ENCODE measurements around the gene DUOX2. TPM values are rescaled to one million over a fixed set of nuclear protein-coding genes. Genes with fewer than 3 reads are reported as not detected.

DUOX2 gene
- total and polyA plus RNA-seq, 2 of the 8 experiments (the other 6 are each of a cell fraction or from before 2014, with no cell fraction given): 0.08 TPM; not detected in 1

DNA sequence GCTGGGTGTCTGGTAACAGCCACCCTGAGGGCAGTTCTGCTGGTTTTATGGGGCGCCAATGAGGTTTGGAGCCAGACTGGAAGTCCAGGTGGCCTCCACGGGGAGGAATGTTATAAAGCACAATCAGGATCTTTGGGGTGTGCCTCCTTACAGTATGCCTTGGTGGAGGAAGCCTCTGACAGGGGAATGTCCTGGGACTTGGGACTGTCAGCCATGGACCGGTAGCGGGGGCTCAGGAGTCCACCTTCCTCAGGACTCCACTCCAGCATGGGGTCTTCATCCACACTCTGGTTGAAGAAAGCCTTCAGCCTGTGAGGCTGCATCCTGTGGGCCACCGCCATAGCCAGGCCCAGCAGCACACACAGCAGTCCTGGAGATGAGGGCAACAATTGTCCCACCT, 5.0 kb upstream of the DUOX2 start:
- H3K4me3 ChIP-seq (ENCODE audit: extremely low read depth in 1 of 4, insufficient read depth in 2 of 4, low read depth in 3 of 4, low read length in 4 of 4): no peak overlapping the region
- no peak overlapping the region for H3K4ac ChIP-seq (replicated peaks; ENCODE audit: insufficient read length, low read depth, low read length)
- no peak overlapping the region for H4K8ac ChIP-seq (ENCODE audit: extremely low read depth, insufficient read depth, low read length)
- TF ChIP-seq SRF (IDR thresholded peaks at IDR 0.05; ENCODE audit: low read depth, low read length) (no peak), MAFK (IDR thresholded peaks at IDR 0.05; ENCODE audit: low read depth, low read length) (no peak), POLR2A (IDR thresholded peaks at IDR 0.05; ENCODE audit: control extremely low read depth in 1 of 2, low read depth in 2 of 2, low read length in 2 of 2) (no peak), TEAD4 (IDR thresholded peaks at IDR 0.05; ENCODE audit: low read depth, low read length) (no peak)
- DNase-seq (ENCODE audit: low read depth in 1 of 2, low spot score in 2 of 2) (no peak), FAIRE-seq (no peak)
- H3K79me2 ChIP-seq (ENCODE audit: control insufficient read depth in 1 of 2, insufficient read depth in 2 of 2, low read length in 2 of 2): no peaks in the 10 kb centered on the region
- no peak overlapping the region for H4K91ac ChIP-seq (replicated peaks; ENCODE audit: insufficient read length, low read length)
- no peak overlapping the region for H2BK15ac ChIP-seq (ENCODE audit: low read length)
- ChIA-PET CTCF (ENCODE audit: partially characterized antibody) (interaction anchor here (0.8 to 2.7 kb wide), 21 partner anchors 8 to 164 kb away, joined by 3 to 38 read pairs (median 9); partner anchors contain the start of genes DUOX1 and DUOXA1), POLR2A (ENCODE audit: partially characterized antibody) (interaction anchor here (0.6 to 1.1 kb wide), 3 partner anchors 37 to 96 kb away, joined by 3 read pairs; partner anchors contain the start of gene SORD)
- H2AK5ac ChIP-seq (ENCODE audit: low read depth, low read length): no peak overlapping the region
- H4K5ac ChIP-seq (ENCODE audit: insufficient read length, low read depth, low read length): no peak overlapping the region
- no peaks in the 10 kb centered on the region; the same call in 1 of the 2 replicates for H3K23me2 ChIP-seq (ENCODE audit: low read depth, low read length)
- 87% methylated on average over 5 of the region's 5 CpGs; no CpG with 5 or more reads in 1 of the 2 experiments for WGBS, 2 experiments (ENCODE audit: extremely low coverage in 1 of 2, insufficient coverage in 1 of 2, insufficient read length in 1 of 2, insufficient replicate concordance in 2 of 2, low coverage in 1 of 2, low lambda C conversion rate in 2 of 2, missing lambda C conversion rate in 1 of 2)
- H3K9ac ChIP-seq (replicated peaks in 1 of 4; ENCODE audit: extremely low read depth in 1 of 4, low read depth in 3 of 4, low read length in 3 of 4): no peak overlapping the region
- peaks cover 0 to 11% (median 11%) of the 10 kb centered on the region in 4 experiments; a peak in 6 of 7 replicates for H3K4me1 ChIP-seq (replicated peaks in 1 of 4; ENCODE audit: control insufficient read depth in 3 of 4, insufficient read depth in 4 of 4, low read length in 3 of 4)
- H3K23ac ChIP-seq (ENCODE audit: insufficient read length): no peak overlapping the region
- H2BK5ac ChIP-seq (ENCODE audit: low read depth, low read length): no peak overlapping the region
- H3K56ac ChIP-seq (replicated peaks; ENCODE audit: insufficient read length, low read depth, low read length): no peak overlapping the region
- H2BK20ac ChIP-seq (ENCODE audit: low read length): no peak overlapping the region
- H2BK120ac ChIP-seq (replicated peaks; ENCODE audit: low read depth, low read length): no peak overlapping the region
- peaks cover 40 to 53% (median 46%) of the 10 kb centered on the region in 4 experiments for H3K27me3 ChIP-seq (replicated peaks in 1 of 4; ENCODE audit: control insufficient read depth in 3 of 4, extremely low read depth in 1 of 4, insufficient read depth in 3 of 4, low read length in 3 of 4)
- no peak overlapping the region for H3K27ac ChIP-seq (ENCODE audit: low read depth, low read length)
- H3K36me3 ChIP-seq (ENCODE audit: control insufficient read depth in 2 of 4, insufficient read depth in 4 of 4, low read length in 3 of 4): peaks cover 0 to 4% (median 0%) of the 10 kb centered on the region in 4 experiments; a peak in 1 of 8 replicates
- no peaks in the 10 kb centered on the region; a peak in 1 of 4 replicates for H3K9me3 ChIP-seq (ENCODE audit: insufficient read depth in 2 of 2, low read depth in 1 of 2, low read length in 1 of 2)
- H2BK12ac ChIP-seq (ENCODE audit: low read depth, low read length): no peak overlapping the region
- no peak overlapping the region for H3K14ac ChIP-seq (ENCODE audit: insufficient read length)
- H3K79me1 ChIP-seq (ENCODE audit: low read depth, low read length): no peaks in the 10 kb centered on the region
- H3K4me2 ChIP-seq (ENCODE audit: insufficient read depth in 1 of 2, low read depth in 2 of 2, low read length in 2 of 2): no peak overlapping the region
- peaks cover 11 to 27% of the 10 kb centered on the region in 2 experiments for H4K20me1 ChIP-seq (replicated peaks in 1 of 2; ENCODE audit: control insufficient read depth in 1 of 2, insufficient read depth in 2 of 2, low read length in 2 of 2)
- no peak overlapping the region for H2AFZ ChIP-seq (ENCODE audit: low read length)
- no peak overlapping the region for H3K18ac ChIP-seq (ENCODE audit: extremely low read depth, low read length)
